Stimulated activated naive CD8-positive, alpha-beta T cell treated with anti-CD3 and anti-CD28 coated beads, Interleukin-15, Interleukin-2, amounts not matched to agents 100 U/mL and 50 U/mL, for 24 hours (primary cell): Measurements from ENCODE around the gene UNC45B.
A peak's percentile ranks its signal among the peaks of the same experiment; 100 is the strongest.
"Not testable (repeated sequence)": the region's sequence is repeated elsewhere in the genome, so short reads cannot be mapped to it uniquely, and the experiment has no call there.

ENCODE experiments used
- ATAC-seq: fragments of 150-1000 bp; cut with Tn5 transposase; one replicate; pipeline ENCODE4 v1.10.0; 2021
- DNase-seq: peaks from one replicate; pipeline ENCODE4 v3.0.0; 2021

The UNC45B gene

DNA sequence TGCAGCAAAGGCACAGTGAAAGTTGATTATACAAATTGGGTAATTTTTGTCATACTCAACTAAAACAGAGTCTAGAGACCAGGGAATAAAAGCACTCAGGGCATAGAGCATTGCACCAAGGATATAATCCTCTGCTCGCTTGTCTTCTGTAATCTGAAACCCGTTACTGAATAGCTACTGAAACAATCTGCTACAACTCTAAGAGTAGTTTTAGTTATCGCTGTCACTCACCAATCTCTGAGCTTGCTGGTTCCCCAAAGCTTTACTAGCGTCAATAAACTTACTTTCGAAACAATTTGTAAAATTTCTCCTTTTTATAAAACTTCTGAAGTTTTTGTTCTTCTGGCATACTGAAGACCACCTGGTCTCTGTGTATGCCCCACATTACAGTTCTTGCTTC is 69.5 kb downstream of the UNC45B start:
- no peak for DNase-seq
- no peak for ATAC-seq

GRCh38 chr17:35218915-35219314 is 71.3 kb downstream of the UNC45B start:
- DNase-seq (no peak), ATAC-seq (no peak)

DNA sequence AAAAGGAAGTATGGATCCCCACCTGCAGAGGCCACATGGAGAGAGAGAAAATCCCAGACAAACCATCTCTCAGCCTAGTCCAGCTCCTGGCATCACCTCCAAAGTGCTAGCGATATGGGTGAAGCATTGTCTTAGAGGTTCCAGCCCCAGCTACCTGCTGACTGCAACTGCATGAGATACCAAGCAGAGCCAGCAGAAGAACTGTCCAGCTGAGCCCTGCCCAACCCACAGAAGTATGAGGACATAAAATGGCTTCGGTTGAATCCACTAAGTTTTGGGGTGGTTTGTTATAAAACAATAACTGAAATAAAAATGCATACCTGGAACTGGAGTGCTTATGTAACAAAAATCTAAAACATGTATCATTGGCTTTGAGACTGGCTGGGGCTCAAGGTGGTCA is 74.8 kb downstream of the UNC45B start:
- ATAC-seq, result no peak

GRCh38 chr17:35224436-35224835 is 76.8 kb downstream of the UNC45B start:
- DNase-seq, result no peak
- no peak for ATAC-seq

More for the DNA sequence above, 74.8 kb downstream of the UNC45B start:
- DNase-seq, result no peak

DNA sequence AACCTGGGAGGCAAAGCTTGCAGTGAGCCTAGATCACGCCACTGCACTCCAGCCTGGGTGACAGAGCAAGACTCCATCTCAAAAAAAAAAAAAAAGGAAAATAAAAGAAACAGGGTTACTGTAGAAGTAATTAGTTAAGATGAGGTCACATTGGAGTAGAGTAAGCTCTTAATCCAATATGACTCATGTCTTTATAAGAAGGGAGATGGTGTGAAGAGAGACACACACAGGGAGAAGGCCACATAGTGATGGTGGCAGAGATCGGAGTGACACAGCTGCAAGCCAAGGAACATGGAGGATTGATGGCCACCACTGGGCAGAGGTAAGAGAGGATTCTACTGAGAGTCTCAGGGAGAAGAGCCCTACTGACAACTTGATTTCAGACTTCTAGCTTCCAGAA is 79.9 kb downstream of the UNC45B start:
- ATAC-seq, result peak; percentile 43
- DNase-seq, result no peak

DNA sequence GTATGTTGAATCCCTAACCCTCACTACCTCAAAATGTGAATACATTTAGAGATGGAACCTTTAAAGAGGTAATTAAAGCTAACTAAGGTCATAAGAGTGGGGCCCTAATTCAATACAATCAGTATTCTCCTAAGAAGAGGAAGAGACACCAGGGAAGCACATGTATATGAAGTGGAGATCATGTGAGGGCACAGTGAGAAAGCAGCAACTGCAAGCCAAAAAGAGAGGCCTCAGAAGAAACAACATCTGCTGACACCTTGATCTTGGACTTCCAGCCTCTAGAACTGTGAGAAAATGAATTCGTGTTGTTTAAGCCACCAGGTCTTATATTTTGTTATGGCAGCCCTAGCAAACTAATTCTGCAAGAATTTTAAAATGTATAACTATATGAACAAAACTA is 82.0 kb downstream of the UNC45B start:
- ATAC-seq (no peak), DNase-seq (no peak)

GRCh38 chr17:35234315-35234714 is 86.7 kb downstream of the UNC45B start:
- ATAC-seq, DNase-seq: not testable (repeated sequence)

GRCh38 chr17:35235289-35235688 is 87.7 kb downstream of the UNC45B start:
- peak; percentile 51 for ATAC-seq

GRCh38 chr17:35235917-35236316 is 88.3 kb downstream of the UNC45B start:
- ATAC-seq, result no peak
- DNase-seq, result no peak

More at GRCh38 chr17:35235289-35235688, 87.7 kb downstream of the UNC45B start:
- no peak for DNase-seq

GRCh38 chr17:35236821-35237220 is 89.2 kb downstream of the UNC45B start:
- no peak for DNase-seq

GRCh38 chr17:35238821-35239220 is 91.2 kb downstream of the UNC45B start:
- DNase-seq, result no peak
- no peak for ATAC-seq

More at GRCh38 chr17:35236821-35237220, 89.2 kb downstream of the UNC45B start:
- no peak for ATAC-seq
